H1 (cell line): ENCODE measurements around the gene GPC6. TPM values are rescaled to one million over a fixed set of nuclear protein-coding genes. Genes with fewer than 3 reads are reported as not detected.

Experiments
- CTCF ChIP-seq, 3 experiments: IDR thresholded peaks; 1 replicate in 2 of 3; 2 replicates in 1 of 3; pipeline versions ENCODE4 v1.5.1 to v1.6.1; 2011; ENCODE audit warnings: low read length in 3 of 3, mild to moderate bottlenecking in 3 of 3, inconsistent platforms in 2 of 3, low read depth in 1 of 3, moderate library complexity in 1 of 3; ENCODE audit not compliant: insufficient read depth in 1 of 3; ENCODE audit errors: control extremely low read depth in 1 of 3
- polyA plus RNA-seq, 7 experiments: library from polyadenylated mRNA; depleted of rRNA in 3 of 7; stranded (reverse) in 5 of 7; unstranded in 2 of 7; fragments of >200 nt in 5 of 7; fragments of 200-250 nt in 2 of 7; gene quantifications; 1 replicate in 5 of 7; 2 replicates in 1 of 7; 4 replicates in 1 of 7; pipeline versions ENCODE4 v1.2.1 to v1.2.3, GENCODE V29; 2011 to 2013; ENCODE audit warnings: missing spikeins in 2 of 7, mixed read lengths in 2 of 7
- total RNA-seq: library from RNA; stranded (reverse); fragmentation: NEBNext Ultra II Directional; extraction: Animal tissue kit (Norgen Biotek cat#: 25700); gene quantifications from 2 replicates; pipeline ENCODE4 v1.2.1, GENCODE V29; 2021

The GPC6 gene
- total and polyA plus RNA-seq, 2 of the 8 experiments (the other 6 are each of a cell fraction or from before 2014, with no cell fraction given), result 5.4 to 12.0 TPM

DNA sequence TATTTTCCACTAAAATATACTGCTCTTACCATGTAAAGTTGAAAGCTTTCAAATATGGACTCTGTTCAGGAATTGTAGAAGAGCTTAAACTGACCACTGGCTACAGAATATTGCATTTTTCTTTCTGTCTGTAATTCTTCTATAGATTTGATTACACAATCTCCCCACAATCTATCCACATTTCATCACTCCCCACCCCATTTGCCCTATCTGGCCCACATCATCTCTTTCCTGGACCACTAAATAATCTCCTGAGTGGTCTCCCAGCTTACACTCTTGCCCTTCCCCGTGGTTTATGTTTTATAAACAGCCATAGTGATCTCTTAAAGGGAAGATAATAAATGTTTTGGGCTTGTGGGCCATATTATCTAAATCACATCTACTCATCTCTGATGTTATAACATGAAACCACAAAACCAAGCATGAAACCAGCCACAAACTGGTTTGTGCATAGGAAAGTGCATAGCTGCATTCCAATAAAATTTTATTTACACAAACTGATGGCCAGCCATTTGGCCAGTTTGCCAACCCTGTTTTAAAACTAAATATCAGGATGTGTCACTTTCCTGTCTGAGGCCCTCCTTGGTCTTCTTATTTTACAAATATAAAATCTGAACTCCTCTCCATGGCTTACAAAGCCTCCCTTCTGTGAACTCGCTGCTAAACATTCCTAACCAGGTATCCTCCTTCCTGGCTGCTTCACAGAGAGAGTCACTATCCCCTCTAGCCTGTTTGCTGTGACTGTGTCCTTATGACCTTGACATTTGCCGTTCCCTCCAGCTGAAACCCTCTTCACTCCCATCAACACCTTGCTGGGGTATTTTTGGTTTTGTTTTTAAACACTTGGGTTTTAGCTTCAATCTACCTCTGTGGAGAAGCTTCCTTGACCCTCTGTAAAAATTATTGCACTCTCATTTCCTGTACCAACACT lies 500.9 kb downstream of the GPC6 start (continued):
- TF ChIP-seq CTCF (IDR thresholded peaks at IDR 0.05; ENCODE audit: control extremely low read depth in 1 of 3, insufficient read depth in 1 of 3, low read depth in 1 of 3, low read length in 3 of 3), result no peak
